Measurements from ENCODE around the gene OR13C8. TPM values are rescaled to one million over a fixed set of nuclear protein-coding genes. Genes with fewer than 3 reads are reported as not detected.
"Not testable (repeated sequence)": the region's sequence is repeated elsewhere in the genome, so short reads cannot be mapped to it uniquely, and the experiment has no call there.

OR13C8 gene
- total RNA-seq (2021): not detected in 2 replicates
- not detected for Bru-seq, nascent RNA
- BruChase-seq, experiment 1, labeled RNA remaining after a 2-hour chase: not detected
- BruChase-seq, experiment 2, labeled RNA remaining after a 6-hour chase: not detected
- long read RNA-seq: 0 reads

- Histone ChIP-seq H3K4me3 (no peak within 1 kb of the TSS), H3F3A (ENCODE audit: insufficient read depth, low read depth) (no peaks in the 10 kb centered on the region), H3K27ac (no peak within 1 kb of the TSS), H3K9me2 (ENCODE audit: insufficient read depth) (no peaks in the 10 kb centered on the region; the same call in 1 of the 2 replicates), H3K79me2 (ENCODE audit: low read depth) (no peaks in the 10 kb centered on the region), H3K4me2 (no peak within 1 kb of the TSS), H3K27me3 (ENCODE audit: insufficient read depth, low read depth) (no peaks in the 10 kb centered on the region), H3K4me1 (replicated peaks; ENCODE audit: insufficient read depth) (no peaks in the 10 kb centered on the region), H2AFZ (0 out of 2 replicates have a peak within 1 kb of the TSS, but pooled peaks have one; percentile 39), H3K36me3 (ENCODE audit: low read depth) (no peaks in the 10 kb centered on the region), H3K9me3 (ENCODE audit: insufficient read depth, low read depth) (no peaks in the 10 kb centered on the region; the same call in 1 of the 2 replicates), H4K20me1 (ENCODE audit: insufficient read depth) (no peaks in the 10 kb centered on the region)
- CTCF ChIA-PET: no interaction called here
- POLR2A ChIA-PET (ENCODE audit: unreplicated experiment): no interaction called here
- TF ChIP-seq EZH2 (IDR thresholded peaks at IDR 0.05; ENCODE audit: low read depth) (no peak), CTCF (conservative IDR thresholded peaks at IDR 0.05) (no peak)
- intact Hi-C loops (cut with micrococcal nuclease; ENCODE audit: unreplicated experiment): no loop called here
- DNase-seq: no peak
- no TSS peak for BruUV-seq (replicated peaks)
Measured at GRCh38 chr9:104568868-104569267, at the start of gene OR13C8. TSS of gene OR13C8 (plus strand) at chr9:104569168. CDS start at chr9:104569168, 0 bp downstream.

- H3K27ac ChIP-seq; H3K27me3 ChIP-seq (ENCODE audit: insufficient read depth, low read depth); DNase-seq; intact Hi-C loops (cut with micrococcal nuclease; ENCODE audit: unreplicated experiment); POLR2A ChIA-PET (ENCODE audit: unreplicated experiment); H3K4me3 ChIP-seq; BruUV-seq (replicated peaks); H3K36me3 ChIP-seq (ENCODE audit: low read depth); H3K79me2 ChIP-seq (ENCODE audit: low read depth); CTCF ChIA-PET; H3K4me1 ChIP-seq (replicated peaks; ENCODE audit: insufficient read depth); H3F3A ChIP-seq (ENCODE audit: insufficient read depth, low read depth); H3K4me2 ChIP-seq; H3K9me3 ChIP-seq (ENCODE audit: insufficient read depth, low read depth); H4K20me1 ChIP-seq (ENCODE audit: insufficient read depth); H3K9me2 ChIP-seq (ENCODE audit: insufficient read depth); H2AFZ ChIP-seq: not testable (repeated sequence)
Measured at GRCh38 chr9:104520241-104520640, 48.7 kb upstream of the OR13C8 start.

GRCh38 chr9:104527109-104527508, 41.9 kb upstream of the OR13C8 start, which contains the start of gene OR13C4:
TSS of gene OR13C4 (minus strand) at chr9:104527209. CDS start at chr9:104527209, 0 bp downstream.
- ChIA-PET CTCF (no interaction called here), POLR2A (ENCODE audit: unreplicated experiment) (no interaction called here)
- H3K4me3 ChIP-seq: no peak within 1 kb of the TSS
- H3F3A ChIP-seq (ENCODE audit: insufficient read depth, low read depth): no peaks in the 10 kb centered on the region
- no peaks in the 10 kb centered on the region for H3K79me2 ChIP-seq (ENCODE audit: low read depth)
- intact Hi-C loops (cut with micrococcal nuclease; ENCODE audit: unreplicated experiment): no loop called here
- H3K4me2 ChIP-seq: no peak within 1 kb of the TSS
- no peak within 1 kb of the TSS for H2AFZ ChIP-seq
- no peaks in the 10 kb centered on the region for H3K9me2 ChIP-seq (ENCODE audit: insufficient read depth)
- H3K27me3 ChIP-seq (ENCODE audit: insufficient read depth, low read depth): no peaks in the 10 kb centered on the region
- H3K9me3 ChIP-seq (ENCODE audit: insufficient read depth, low read depth): no peaks in the 10 kb centered on the region
- DNase-seq: no peak
- no peak within 1 kb of the TSS for H3K27ac ChIP-seq
- no peaks in the 10 kb centered on the region for H3K4me1 ChIP-seq (replicated peaks; ENCODE audit: insufficient read depth)
- no peaks in the 10 kb centered on the region for H4K20me1 ChIP-seq (ENCODE audit: insufficient read depth)
- no TSS peak for BruUV-seq (replicated peaks)
- TF ChIP-seq CTCF (conservative IDR thresholded peaks at IDR 0.05) (no peak), EZH2 (IDR thresholded peaks at IDR 0.05; ENCODE audit: low read depth) (no peak)
- H3K36me3 ChIP-seq (ENCODE audit: low read depth): no peaks in the 10 kb centered on the region

DNA sequence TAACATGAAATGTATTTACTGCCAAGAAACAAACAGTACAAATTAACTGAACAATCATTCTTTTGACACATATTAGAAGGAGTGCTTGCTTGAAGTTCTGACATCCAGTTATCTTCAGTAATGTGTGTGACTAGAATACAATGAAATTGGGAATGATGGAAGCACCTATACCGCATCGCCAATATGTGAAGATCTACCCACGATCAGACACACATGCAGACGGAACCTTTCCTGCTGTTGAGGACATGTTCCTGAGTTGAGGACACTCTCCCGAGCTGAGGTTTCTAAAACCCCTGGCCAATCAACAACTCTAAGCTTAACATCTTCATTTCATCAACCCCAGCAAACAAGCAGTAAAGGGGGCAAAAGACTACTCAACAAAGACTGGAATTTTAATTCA, 32.2 kb upstream of the OR13C8 start, which contains the start of gene OR13C3:
Gene OR13C3 (minus strand): TSS at position 101 of the 400 bp plus-strand sequence. CDS start 133 bp downstream, outside the sequence.
- Histone ChIP-seq H3K4me3 (no peak within 1 kb of the TSS), H3K79me2 (ENCODE audit: low read depth) (no peaks in the 10 kb centered on the region), H4K20me1 (ENCODE audit: insufficient read depth) (no peaks in the 10 kb centered on the region), H3F3A (ENCODE audit: insufficient read depth, low read depth) (no peaks in the 10 kb centered on the region), H3K27me3 (ENCODE audit: insufficient read depth, low read depth) (no peaks in the 10 kb centered on the region), H3K9me2 (ENCODE audit: insufficient read depth) (no peaks in the 10 kb centered on the region), H3K4me1 (replicated peaks; ENCODE audit: insufficient read depth) (no peaks in the 10 kb centered on the region), H3K9me3 (ENCODE audit: insufficient read depth, low read depth) (no peaks in the 10 kb centered on the region), H3K4me2 (no peak within 1 kb of the TSS), H3K36me3 (ENCODE audit: low read depth) (no peaks in the 10 kb centered on the region), H2AFZ (no peak within 1 kb of the TSS), H3K27ac (no peak within 1 kb of the TSS)
- no TSS peak for BruUV-seq (replicated peaks)
- intact Hi-C loops (cut with micrococcal nuclease; ENCODE audit: unreplicated experiment): no loop called here
- no peak for TF ChIP-seq EZH2 (IDR thresholded peaks at IDR 0.05; ENCODE audit: low read depth)
- TF ChIP-seq CTCF (conservative IDR thresholded peaks at IDR 0.05): no peak
- CTCF ChIA-PET: no interaction called here
- POLR2A ChIA-PET (ENCODE audit: unreplicated experiment): no interaction called here
- no peak for DNase-seq
